Hypothalamus (tissue), 51 donors: ENCODE results near the gene EXOC1.

Source experiments
- DNase-seq, 51 donors: peaks; one replicate each; lab custom pipeline; 2025; lab: John Stamatoyannopoulos, UW

Gene EXOC1

DNA sequence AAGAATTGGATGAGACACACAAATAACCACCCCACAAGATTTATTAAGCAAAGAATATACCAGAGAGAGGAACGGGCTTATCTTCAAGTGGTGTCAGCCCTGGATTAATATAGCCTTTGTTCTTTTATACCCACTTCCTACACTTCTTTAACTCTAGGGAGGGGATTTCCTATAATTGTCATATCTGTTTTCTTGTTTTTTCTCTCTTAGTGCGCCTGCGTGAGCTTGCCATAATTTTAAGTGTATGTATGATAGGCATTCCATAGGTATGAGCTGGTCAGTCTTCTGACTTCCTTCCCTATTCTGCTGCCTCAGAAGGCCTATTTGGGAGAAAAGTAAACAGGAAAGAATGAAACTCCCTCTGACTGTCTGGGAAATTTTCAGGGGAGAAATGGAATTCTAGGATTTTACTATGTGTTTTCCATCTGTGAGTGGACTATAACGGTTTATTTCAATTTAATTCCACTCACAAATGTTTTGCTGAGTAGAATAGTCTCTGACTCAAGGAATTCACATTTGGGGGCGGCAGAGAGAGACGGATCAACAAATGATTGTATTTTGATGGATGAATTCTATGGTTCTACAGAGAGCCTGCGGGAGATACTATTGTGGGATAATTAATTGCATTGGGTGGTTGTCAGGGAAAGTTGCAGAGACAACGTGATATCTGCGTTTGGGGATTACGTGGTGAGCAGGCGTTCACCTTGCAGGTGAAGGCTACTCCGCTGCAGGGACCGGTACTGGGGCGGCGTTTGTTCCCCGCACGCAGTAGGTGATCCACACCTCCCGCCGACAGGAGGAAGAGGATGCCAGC is 94.7 kb downstream of the EXOC1 start:
- peak in 1 of 51 donors; percentile 18 for DNase-seq

DNA sequence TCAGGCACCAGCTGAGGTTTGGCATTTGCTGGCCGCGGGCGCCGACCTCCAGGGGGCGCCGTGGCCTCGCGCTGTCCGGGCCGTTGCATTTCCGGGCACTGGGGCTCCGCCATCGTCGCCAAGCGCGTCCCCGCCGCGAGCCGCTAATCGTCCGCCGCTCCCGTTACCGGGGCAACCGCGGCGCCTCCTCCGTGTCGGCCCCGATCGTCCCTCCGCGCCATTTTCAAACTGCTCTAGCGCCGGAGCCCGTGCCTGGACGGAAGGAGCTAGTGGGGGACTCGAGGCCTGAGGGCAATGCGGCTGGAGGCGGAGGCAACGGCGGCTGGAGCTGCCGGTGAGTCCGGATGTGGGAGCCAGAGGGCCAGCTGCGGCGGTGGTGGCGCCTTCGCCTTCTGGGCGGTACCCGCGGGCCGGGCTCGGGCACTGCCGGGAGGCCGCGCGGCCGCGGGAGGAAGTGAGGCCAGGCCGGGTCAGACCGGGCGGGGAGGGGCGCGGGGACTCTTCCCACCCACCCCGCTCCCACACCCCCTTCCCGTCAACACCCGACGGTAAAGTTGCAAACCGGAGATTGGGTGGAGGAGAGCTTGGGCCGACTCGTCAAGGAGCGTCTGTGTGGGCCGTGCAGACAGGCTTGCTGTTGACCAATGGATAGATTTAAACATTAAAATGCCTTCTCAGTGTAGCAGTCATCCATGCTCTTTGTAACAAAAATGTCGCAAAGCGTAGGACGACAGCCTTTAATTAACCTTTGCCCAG is 95.5 kb downstream of the EXOC1 start, which contains the start of gene CEP135:
Gene CEP135 (plus strand): TSS at position 220 of the 756 bp plus-strand sequence. CDS start 3,186 bp downstream, outside the sequence.
- peak; percentile 52 to 95 (median 87) for DNase-seq

DNA sequence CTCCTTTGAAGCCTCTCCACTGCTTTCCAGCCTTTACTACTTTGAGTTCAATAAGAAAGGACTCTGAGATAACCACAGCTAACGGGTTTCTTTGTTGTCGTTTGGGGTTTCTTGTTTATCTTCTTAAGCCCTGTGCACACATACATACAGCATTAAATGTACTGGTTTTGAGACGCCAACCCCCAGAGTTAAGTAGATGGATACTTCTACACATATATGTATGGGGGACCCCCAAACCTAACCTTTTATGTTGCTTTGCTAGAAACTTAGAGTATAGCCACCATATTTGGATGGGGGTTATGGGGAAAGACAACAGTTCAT is 96.0 kb downstream of the EXOC1 start:
- peak in 1 of 51 donors; percentile 9 for DNase-seq

DNA sequence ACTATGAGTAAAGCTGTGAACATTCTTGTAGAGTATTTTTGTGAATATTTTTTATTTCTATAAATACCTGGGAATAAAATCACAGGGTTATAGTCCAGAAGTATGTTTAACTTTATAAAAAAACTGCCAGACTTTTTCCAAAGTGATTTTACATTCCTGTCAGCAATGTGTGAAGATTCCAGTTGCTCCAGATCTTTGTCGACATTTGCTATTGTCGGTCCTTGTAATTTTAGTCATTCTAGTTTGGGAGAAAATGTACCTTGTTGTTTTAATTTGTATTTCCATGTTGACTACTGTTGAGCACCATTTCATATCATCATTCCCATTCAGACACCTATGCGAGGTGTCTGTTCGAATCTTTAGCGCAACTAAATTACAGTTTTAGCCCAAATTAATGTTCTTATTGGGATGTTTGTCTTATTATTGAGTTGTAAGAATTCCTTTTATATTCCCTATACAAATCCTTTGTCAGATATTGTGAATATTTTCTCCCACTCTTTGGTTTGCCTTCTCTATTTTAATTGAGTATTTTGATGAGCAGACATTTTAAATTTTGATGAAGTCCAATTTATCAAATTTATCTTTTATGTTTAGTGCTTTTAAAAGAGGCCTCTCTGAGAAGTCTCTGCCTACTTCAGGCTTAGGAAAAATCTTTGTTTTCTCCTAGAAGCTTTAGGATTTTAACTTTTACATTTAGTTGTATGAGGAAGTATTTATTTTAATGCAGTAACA is 97.9 kb downstream of the EXOC1 start:
- DNase-seq, result no peak
